CD4-positive, alpha-beta T cell (primary cell): ENCODE measurements around the gene COPE. TPM values are rescaled to one million over a fixed set of nuclear protein-coding genes. Genes with fewer than 3 reads are reported as not detected.
A peak's percentile ranks its signal among the peaks of the same experiment; 100 is the strongest.

ENCODE experiments used
- ATAC-seq: fragments of 200-7000 bp; cut with Tn5 transposase; one replicate; pipeline ENCODE4 v1.10.0; 2022; ENCODE audit warnings: mild to moderate bottlenecking; ENCODE audit not compliant: poor library complexity
- CTCF ChIA-PET: fragments of 350-600 bp; sonication (Branson Sonifier 250); formaldehyde crosslinking; loops from one replicate; lab custom pipeline; 2021; ENCODE audit warnings: antibody characterized with exemption, inconsistent platforms; lab: Charles Lee
- POLR2A ChIA-PET: fragments of 350-600 bp; sonication (Branson Sonifier 250); formaldehyde crosslinking; loops from one replicate; lab custom pipeline; 2021; ENCODE audit warnings: antibody characterized with exemption, inconsistent platforms; lab: Charles Lee
- DNase-seq, 14 experiments: peaks; one replicate each; pipeline ENCODE4 v3.0.0-alpha.2; 2013 to 2020; ENCODE audit warnings: mixed read lengths in 2 of 14
- H3K27ac ChIP-seq, 2 donors: one replicate each; pipeline versions ENCODE4 v1.5.1 to v1.7.0; 2013; ENCODE audit warnings: low read length in 2 of 2, low read depth in 1 of 2, mild to moderate bottlenecking in 1 of 2
- H3K27me3 ChIP-seq, 2 experiments: 1 replicate in 1 of 2; 2 replicates in 1 of 2; pipeline versions ENCODE4 v1.6.1 to v1.7.0; 2013; ENCODE audit warnings: low read length in 2 of 2, control low read depth in 1 of 2, mild to moderate bottlenecking in 1 of 2, moderate library complexity in 1 of 2; ENCODE audit not compliant: insufficient read depth in 2 of 2, control insufficient read depth in 1 of 2
- H3K36me3 ChIP-seq: one replicate; pipeline ENCODE4 v1.6.1; 2013; ENCODE audit warnings: low read length, control low read depth; ENCODE audit not compliant: insufficient read depth
- H3K4me1 ChIP-seq: one replicate; pipeline ENCODE4 v1.6.1; 2013; ENCODE audit warnings: low read length, control low read depth; ENCODE audit not compliant: insufficient read depth
- H3K4me3 ChIP-seq: one replicate; pipeline ENCODE4 v1.5.1; 2013; ENCODE audit warnings: mild to moderate bottlenecking, low read length, moderate library complexity
- H3K9me3 ChIP-seq, 2 experiments: 1 replicate in 1 of 2; 2 replicates in 1 of 2; pipeline versions ENCODE4 v1.6.1 to v1.7.0; 2013; ENCODE audit warnings: low read length in 2 of 2, mild to moderate bottlenecking in 2 of 2, control low read depth in 1 of 2, moderate library complexity in 1 of 2; ENCODE audit not compliant: control insufficient read depth in 1 of 2, insufficient read depth in 1 of 2
- H3K27ac Mint-ChIP-seq: one replicate; pipeline ENCODE4 v1.8.0; 2020; ENCODE audit warnings: mixed read lengths
- H3K27me3 Mint-ChIP-seq: one replicate; pipeline ENCODE4 v1.8.0; 2021; ENCODE audit warnings: mixed read lengths
- H3K36me3 Mint-ChIP-seq: one replicate; pipeline ENCODE4 v1.8.0; 2021; ENCODE audit warnings: low read depth, mixed read lengths
- H3K4me1 Mint-ChIP-seq: one replicate; pipeline ENCODE4 v1.8.0; 2021; ENCODE audit warnings: low read depth, mixed read lengths
- H3K4me3 Mint-ChIP-seq: one replicate; pipeline ENCODE4 v1.8.0; 2020; ENCODE audit warnings: mild to moderate bottlenecking, mixed read lengths
- H3K9me3 Mint-ChIP-seq: one replicate; pipeline ENCODE4 v1.8.0; 2020; ENCODE audit warnings: mixed read lengths
- intact Hi-C, 2 experiments: fragments of 100-400 bp; cut with DNase I in 1 of 2; cut with micrococcal nuclease in 1 of 2; formaldehyde crosslinking; loops; one replicate each; pipeline versions ENCODE4 v1.15.1 to v1.9.0; 2023 to 2025; cut with DNase I, micrococcal nuclease
- total RNA-seq, 174 experiments: library from RNA in 2 of 174; stranded (reverse) in 2 of 174; gene quantifications; one replicate each; pipeline ENCODE4 v1.2.3 and lab custom pipeline; 2021 to 2026
- TF ChIP-seq, protein P1 (sequence below): fragments of 200-600 bp; IDR thresholded peaks from one replicate; pipeline ENCODE4 v1.8.0; 2022; ENCODE audit warnings: antibody characterized with exemption, mild to moderate bottlenecking

The COPE gene
- total RNA-seq, 2 experiments from 2014 or later, result 135 to 143 TPM

DNA sequence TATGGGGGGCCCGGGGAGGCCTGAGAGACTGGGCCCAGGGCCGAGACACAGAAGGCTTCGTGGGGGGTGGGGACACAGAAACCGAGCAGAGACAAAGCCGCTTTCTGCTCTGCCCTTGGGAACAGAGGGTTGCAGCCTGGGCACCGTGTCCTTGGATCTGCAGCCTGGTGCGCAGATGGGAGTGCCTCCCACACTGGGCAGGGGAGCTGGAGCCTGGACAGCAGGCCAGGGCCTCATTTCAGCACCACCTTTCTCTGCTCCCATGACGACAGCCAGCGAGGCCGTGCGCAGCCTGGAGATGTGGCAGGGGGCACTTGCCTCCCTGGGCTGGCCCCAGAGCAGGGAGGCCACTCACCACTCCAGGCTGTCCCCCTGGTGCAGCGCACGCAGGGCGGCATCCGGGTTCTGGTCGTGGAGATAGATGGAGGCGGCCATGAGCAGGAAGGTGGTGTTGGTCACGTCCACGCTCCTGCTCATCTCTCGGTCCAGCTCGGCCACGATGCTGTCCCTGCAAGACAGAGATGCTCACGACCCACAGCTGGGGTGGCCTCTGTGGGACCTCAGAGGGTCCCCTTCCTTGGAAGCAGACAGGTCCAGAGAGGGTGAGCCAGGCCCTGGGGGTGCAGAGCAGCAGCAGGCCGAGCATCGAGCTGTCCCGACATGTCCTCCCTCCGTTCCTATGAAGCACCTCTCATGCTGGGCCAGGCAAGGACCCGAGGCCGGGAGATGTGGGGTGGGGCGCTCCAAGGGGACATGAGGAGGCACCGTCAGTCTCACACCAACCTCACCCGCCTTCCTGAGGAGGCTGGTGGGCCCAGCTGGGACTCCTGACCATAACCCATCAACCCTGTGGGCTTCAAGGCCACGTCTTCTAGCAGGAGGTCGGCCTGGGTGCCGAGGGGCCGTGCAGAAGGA lies 12.3 kb downstream of the COPE start:
- no peaks in the 10 kb centered on the region for H3K27me3 Mint-ChIP-seq
- DNase-seq, result no peak
- ATAC-seq, result no peak
- H3K4me1 Mint-ChIP-seq, result no peaks in the 10 kb centered on the region
- H3K9me3 Mint-ChIP-seq, result no peaks in the 10 kb centered on the region
- Histone ChIP-seq H3K27me3 (no peaks in the 10 kb centered on the region), H3K4me3 (no peak overlapping the region), H3K4me1 (no peaks in the 10 kb centered on the region), H3K27ac (no peak overlapping the region), H3K36me3 (peaks cover 69% of the 10 kb centered on the region), H3K9me3 (peaks cover 0 to 6% of the 10 kb centered on the region in 2 experiments)
- peaks cover 32% of the 10 kb centered on the region for H3K36me3 Mint-ChIP-seq
- no peak overlapping the region for H3K27ac Mint-ChIP-seq
- ChIA-PET CTCF (no interaction called here), POLR2A (interaction anchor here (1.7 to 1.8 kb wide), 2 partner anchors 12 to 13 kb away, joined by 6 read pairs; partner anchors contain the start of genes COPE and DDX49)
- no peak overlapping the region for H3K4me3 Mint-ChIP-seq
- TF ChIP-seq, protein P1, sequence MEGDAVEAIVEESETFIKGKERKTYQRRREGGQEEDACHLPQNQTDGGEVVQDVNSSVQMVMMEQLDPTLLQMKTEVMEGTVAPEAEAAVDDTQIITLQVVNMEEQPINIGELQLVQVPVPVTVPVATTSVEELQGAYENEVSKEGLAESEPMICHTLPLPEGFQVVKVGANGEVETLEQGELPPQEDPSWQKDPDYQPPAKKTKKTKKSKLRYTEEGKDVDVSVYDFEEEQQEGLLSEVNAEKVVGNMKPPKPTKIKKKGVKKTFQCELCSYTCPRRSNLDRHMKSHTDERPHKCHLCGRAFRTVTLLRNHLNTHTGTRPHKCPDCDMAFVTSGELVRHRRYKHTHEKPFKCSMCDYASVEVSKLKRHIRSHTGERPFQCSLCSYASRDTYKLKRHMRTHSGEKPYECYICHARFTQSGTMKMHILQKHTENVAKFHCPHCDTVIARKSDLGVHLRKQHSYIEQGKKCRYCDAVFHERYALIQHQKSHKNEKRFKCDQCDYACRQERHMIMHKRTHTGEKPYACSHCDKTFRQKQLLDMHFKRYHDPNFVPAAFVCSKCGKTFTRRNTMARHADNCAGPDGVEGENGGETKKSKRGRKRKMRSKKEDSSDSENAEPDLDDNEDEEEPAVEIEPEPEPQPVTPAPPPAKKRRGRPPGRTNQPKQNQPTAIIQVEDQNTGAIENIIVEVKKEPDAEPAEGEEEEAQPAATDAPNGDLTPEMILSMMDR, result no peak
- intact Hi-C loops, result no loop called here

DNA sequence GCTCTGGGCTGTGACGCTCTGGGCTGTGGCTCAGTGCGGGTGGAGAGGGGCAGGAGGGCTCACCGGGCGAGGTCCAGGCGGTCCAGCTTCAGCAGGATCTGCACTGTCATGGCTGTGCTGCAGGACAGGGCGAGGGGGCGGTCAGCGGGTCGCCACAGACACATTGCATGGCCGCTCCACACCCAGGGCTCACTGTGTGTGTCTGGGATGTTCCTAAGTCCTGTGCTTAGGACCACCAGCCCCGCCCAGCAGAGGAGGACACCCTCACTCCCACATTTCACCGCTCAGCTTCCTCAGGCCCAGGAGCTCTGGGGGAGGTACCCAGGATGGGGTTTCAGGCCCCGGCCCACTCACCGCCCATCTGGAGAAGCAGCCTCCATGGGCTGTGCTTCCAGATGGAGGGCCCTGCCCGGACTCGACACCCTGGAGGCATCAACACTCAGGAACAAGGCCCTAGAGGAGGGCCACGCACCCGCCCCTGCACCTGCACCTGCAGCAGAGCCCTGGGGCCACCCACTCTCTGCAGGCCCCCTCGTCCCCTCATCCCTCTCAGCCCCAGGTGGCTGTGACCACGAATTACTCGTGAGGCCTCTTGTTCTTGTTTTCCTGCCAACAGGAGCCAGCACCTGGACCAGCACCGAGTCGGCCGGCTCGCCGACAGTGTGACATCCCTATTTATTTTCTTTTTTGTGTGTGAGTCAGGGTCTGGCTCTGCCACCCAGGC lies 13.5 kb downstream of the COPE start:
- Histone ChIP-seq H3K4me1 (no peaks in the 10 kb centered on the region), H3K4me3 (no peak overlapping the region), H3K27ac (no peak overlapping the region), H3K27me3 (no peaks in the 10 kb centered on the region), H3K36me3 (peaks cover 73% of the 10 kb centered on the region), H3K9me3 (peaks cover 0 to 6% of the 10 kb centered on the region in 2 experiments)
- peak overlapping the region; percentile 11 for H3K4me3 Mint-ChIP-seq
- H3K9me3 Mint-ChIP-seq, result no peaks in the 10 kb centered on the region
- no peaks in the 10 kb centered on the region for H3K27me3 Mint-ChIP-seq
- no peak overlapping the region for H3K27ac Mint-ChIP-seq
- intact Hi-C loops, result no loop called here
- no peaks in the 10 kb centered on the region for H3K4me1 Mint-ChIP-seq
- peaks cover 34% of the 10 kb centered on the region for H3K36me3 Mint-ChIP-seq
- ATAC-seq, result no peak
- no peak for DNase-seq
- CTCF ChIA-PET, result no interaction called here
- TF ChIP-seq, protein P1, result no peak
- POLR2A ChIA-PET, result interaction anchor here (1.7 kb wide), 1 partner anchor 14 kb away, joined by 6 read pairs; the partner anchor contains the start of genes COPE and DDX49

DNA sequence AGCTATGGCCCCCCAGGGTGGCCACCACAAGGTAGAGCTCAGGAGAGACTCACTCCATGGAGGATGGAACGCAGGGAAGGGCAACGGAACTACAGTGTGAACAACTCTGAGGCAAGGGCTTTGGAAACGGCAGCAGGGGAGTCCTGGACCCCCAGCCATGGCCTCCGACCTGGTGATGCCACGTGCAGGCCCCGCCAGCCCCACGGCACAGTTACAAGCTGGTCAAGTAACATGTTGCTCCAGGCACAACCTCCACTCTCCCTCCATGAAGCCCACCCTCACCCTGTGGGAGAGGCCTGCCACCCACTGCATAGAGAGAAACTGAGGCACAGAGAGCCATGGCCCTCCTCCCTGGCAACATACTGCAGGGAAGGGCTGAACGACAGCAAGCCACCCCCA lies 14.1 kb downstream of the COPE start:
- Histone ChIP-seq H3K9me3 (peaks cover 0 to 6% of the 10 kb centered on the region in 2 experiments), H3K4me1 (no peaks in the 10 kb centered on the region), H3K27me3 (no peaks in the 10 kb centered on the region), H3K4me3 (no peak overlapping the region), H3K36me3 (peaks cover 73% of the 10 kb centered on the region), H3K27ac (no peak overlapping the region)
- Mint-ChIP-seq H3K27ac (no peak overlapping the region), H3K9me3 (no peaks in the 10 kb centered on the region), H3K4me1 (no peaks in the 10 kb centered on the region), H3K4me3 (peak overlapping the region; percentile 54), H3K36me3 (peaks cover 37% of the 10 kb centered on the region), H3K27me3 (no peaks in the 10 kb centered on the region)
- ChIA-PET POLR2A (interaction anchor here (1.7 kb wide), 1 partner anchor 14 kb away, joined by 6 read pairs; the partner anchor contains the start of genes COPE and DDX49), CTCF (no interaction called here)
- intact Hi-C loops, result no loop called here
- no peak for DNase-seq
- TF ChIP-seq, protein P1, result no peak
- no peak for ATAC-seq
